Right lung (tissue), 5 donors: ENCODE measurements around the gene F13B. TPM values are rescaled to one million over a fixed set of nuclear protein-coding genes. Genes with fewer than 3 reads are reported as not detected.

ENCODE experiments used
- polyA plus RNA-seq, 5 donors: library from polyadenylated mRNA; unstranded; fragments of 120-200 nt; gene quantifications; one replicate each; pipeline versions ENCODE4 v1.2.1 to v1.2.3, GENCODE V29; 2013; ENCODE audit warnings: inconsistent platforms in 1 of 5, low replicate concordance in 1 of 5; ENCODE audit not compliant: insufficient read length in 5 of 5, insufficient read depth in 1 of 5

F13B gene
- polyA plus RNA-seq, 5 donors: 0.19 to 0.59 TPM; not detected in 3

Other genes with a start within 250 kb of the F13B start
- gene CFHR1, start 247.5 kb downstream of the F13B start, polyA plus RNA-seq: 10 to 100 TPM in 2 of 5 donors, 1 to 10 TPM in 3; 1.1 to 11.2 (median 5.3) TPM
- under 1 TPM in 3 of 5 donors, not detected in 2; 0.09 to 0.30 (median 0.19) TPM for gene CFHR4, start 179.2 kb downstream of the F13B start, polyA plus RNA-seq
- under 1 TPM in 2 of 5 donors, not detected in 3; 0.14 to 0.69 TPM for gene CFHR2, start 123.5 kb downstream of the F13B start, polyA plus RNA-seq
- not detected for gene CFHR5, start 89.7 kb downstream of the F13B start, polyA plus RNA-seq
- gene ASPM, start 79.4 kb upstream of the F13B start, polyA plus RNA-seq: 10 to 100 TPM; 11.7 to 53.9 (median 25.1) TPM
- 10 to 100 TPM; 12.0 to 23.6 (median 19.9) TPM for gene ZBTB41, start 134.0 kb upstream of the F13B start, polyA plus RNA-seq
- gene CRB1, start 201.0 kb upstream of the F13B start, polyA plus RNA-seq: under 1 TPM; 0.25 to 0.52 (median 0.32) TPM